ENCODE measurements around the gene FGF6.

DNA sequence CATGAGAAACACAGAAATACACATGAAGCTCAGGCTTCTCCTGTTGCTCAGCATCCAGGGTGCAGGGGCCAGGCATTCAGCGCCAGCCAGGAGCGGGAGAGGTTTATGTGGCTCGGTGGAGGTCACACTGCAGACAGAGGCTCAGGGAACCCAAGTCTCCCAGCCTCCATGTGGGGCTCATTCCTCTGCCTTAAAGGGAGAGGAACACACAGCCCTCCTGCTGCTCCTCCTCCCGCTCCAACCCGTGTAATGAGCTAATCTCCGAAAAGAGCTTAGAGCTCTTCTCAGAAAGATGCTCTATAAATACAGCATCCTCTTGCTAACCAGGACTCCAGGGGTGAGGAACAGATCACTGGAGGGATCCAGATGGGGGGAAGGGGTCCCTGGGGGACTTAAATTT, 28.2 kb downstream of the FGF6 start:
- TF ChIP-seq CTCF (IDR thresholded peaks at IDR 0.05; ENCODE audit: low read depth, low read length) (no peak), POLR2A (IDR thresholded peaks at IDR 0.05; ENCODE audit: extremely low read depth, insufficient read length) (no peak), MAX (IDR thresholded peaks at IDR 0.05; ENCODE audit: low read depth, low read length) (no peak)
